ENCODE results near the gene DMTF1. TPM values are rescaled to one million over a fixed set of nuclear protein-coding genes. Genes with fewer than 3 reads are reported as not detected.

The DMTF1 gene
- total and polyA plus RNA-seq, 2 experiments from 2014 or later: 37.8 to 75.1 TPM

Small RNA genes within 50 kb of the gene (small RNA-seq; reads per million reads assigned to genes)
- not detected for gene RF00019
- not detected for gene RF02271

Other genes starting within 250 kb of the DMTF1 start
- 26.7 and 28.3 TPM in 2 replicates for gene ELAPOR2, start 92.8 kb upstream of the DMTF1 start, total RNA-seq
- 12.7 and 19.6 TPM in 2 replicates for gene ELAPOR2, start 92.8 kb upstream of the DMTF1 start, polyA plus RNA-seq
- gene TMEM243, start 67.3 kb downstream of the DMTF1 start, total RNA-seq: 38.1 and 47.7 TPM in 2 replicates
- 49.4 and 53.0 TPM in 2 replicates for gene TMEM243, start 67.3 kb downstream of the DMTF1 start, polyA plus RNA-seq
- gene CROT, start 193.2 kb downstream of the DMTF1 start, total RNA-seq: 50.7 and 57.4 TPM in 2 replicates
- 25.7 and 29.2 TPM in 2 replicates for gene CROT, start 193.2 kb downstream of the DMTF1 start, polyA plus RNA-seq

Data from hepatocyte (in vitro differentiated cells).